22Rv1 (cell line): Measurements from ENCODE around the gene NLE1.

ENCODE experiments used
- ZFX ChIP-seq: fragments of 450-650 bp; IDR thresholded peaks from 2 replicates; pipeline ENCODE4 v1.6.1; 2017; ENCODE audit warnings: antibody characterized with exemption, borderline replicate concordance
- TF ChIP-seq, protein P1 (sequence below): fragments of 450-650 bp; IDR thresholded peaks from 2 replicates; pipeline ENCODE4 v1.5.1; 2017; ENCODE audit warnings: mild to moderate bottlenecking

DNA sequence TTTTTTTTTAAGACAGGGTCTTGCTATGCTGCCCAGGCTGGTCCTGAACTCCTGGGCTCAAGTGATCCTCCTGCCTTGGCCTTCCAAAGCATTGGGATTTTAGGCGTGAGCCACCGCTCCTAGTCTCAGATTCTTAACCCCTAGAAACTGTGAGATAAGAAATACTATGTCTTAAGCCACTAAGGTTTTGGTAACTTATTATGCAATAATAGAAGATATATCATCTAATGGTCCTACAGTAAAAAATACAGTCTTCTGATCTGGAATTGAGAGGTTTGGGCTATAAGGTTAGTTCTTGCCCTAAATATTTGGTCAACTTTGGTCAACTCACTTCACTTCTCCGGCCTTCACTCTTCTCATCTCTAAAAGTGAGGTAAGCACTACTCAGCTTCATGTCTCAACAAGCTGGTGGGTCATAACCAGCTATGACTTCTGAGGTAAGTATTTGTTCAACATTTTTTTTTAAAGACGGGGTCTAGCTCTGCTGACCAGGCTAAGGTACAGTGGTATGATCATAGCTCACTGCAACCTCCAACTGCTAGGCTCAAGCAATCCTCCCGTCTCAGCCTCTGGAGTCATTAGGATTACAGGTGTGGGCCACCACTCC, 37.2 kb downstream of the NLE1 start:
- TF ChIP-seq, protein P1, sequence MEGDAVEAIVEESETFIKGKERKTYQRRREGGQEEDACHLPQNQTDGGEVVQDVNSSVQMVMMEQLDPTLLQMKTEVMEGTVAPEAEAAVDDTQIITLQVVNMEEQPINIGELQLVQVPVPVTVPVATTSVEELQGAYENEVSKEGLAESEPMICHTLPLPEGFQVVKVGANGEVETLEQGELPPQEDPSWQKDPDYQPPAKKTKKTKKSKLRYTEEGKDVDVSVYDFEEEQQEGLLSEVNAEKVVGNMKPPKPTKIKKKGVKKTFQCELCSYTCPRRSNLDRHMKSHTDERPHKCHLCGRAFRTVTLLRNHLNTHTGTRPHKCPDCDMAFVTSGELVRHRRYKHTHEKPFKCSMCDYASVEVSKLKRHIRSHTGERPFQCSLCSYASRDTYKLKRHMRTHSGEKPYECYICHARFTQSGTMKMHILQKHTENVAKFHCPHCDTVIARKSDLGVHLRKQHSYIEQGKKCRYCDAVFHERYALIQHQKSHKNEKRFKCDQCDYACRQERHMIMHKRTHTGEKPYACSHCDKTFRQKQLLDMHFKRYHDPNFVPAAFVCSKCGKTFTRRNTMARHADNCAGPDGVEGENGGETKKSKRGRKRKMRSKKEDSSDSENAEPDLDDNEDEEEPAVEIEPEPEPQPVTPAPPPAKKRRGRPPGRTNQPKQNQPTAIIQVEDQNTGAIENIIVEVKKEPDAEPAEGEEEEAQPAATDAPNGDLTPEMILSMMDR: no peak
- TF ChIP-seq ZFX: no peak
